Keratinocyte (primary cell): ENCODE results near the gene NFKBIL1.

Experiments used
- CTCF ChIP-seq, 3 experiments: IDR thresholded peaks in 1 of 3; conservative IDR thresholded peaks in 1 of 3; optimal IDR thresholded peaks in 1 of 3; 2 replicates in 2 of 3; 3 replicates in 1 of 3; pipeline versions ENCODE3 to v1.5.1; 2011; ENCODE audit warnings: low read length in 3 of 3, mild to moderate bottlenecking in 3 of 3, moderate library complexity in 2 of 3, control low read depth in 1 of 3, inconsistent platforms in 1 of 3; ENCODE audit not compliant: insufficient read depth in 2 of 3; ENCODE audit errors: extremely low read depth in 1 of 3
- EZH2 ChIP-seq: IDR thresholded peaks from one replicate; pipeline ENCODE4 v1.6.1; 2012; ENCODE audit warnings: inconsistent platforms, mild to moderate bottlenecking, low read length, moderate library complexity

DNA sequence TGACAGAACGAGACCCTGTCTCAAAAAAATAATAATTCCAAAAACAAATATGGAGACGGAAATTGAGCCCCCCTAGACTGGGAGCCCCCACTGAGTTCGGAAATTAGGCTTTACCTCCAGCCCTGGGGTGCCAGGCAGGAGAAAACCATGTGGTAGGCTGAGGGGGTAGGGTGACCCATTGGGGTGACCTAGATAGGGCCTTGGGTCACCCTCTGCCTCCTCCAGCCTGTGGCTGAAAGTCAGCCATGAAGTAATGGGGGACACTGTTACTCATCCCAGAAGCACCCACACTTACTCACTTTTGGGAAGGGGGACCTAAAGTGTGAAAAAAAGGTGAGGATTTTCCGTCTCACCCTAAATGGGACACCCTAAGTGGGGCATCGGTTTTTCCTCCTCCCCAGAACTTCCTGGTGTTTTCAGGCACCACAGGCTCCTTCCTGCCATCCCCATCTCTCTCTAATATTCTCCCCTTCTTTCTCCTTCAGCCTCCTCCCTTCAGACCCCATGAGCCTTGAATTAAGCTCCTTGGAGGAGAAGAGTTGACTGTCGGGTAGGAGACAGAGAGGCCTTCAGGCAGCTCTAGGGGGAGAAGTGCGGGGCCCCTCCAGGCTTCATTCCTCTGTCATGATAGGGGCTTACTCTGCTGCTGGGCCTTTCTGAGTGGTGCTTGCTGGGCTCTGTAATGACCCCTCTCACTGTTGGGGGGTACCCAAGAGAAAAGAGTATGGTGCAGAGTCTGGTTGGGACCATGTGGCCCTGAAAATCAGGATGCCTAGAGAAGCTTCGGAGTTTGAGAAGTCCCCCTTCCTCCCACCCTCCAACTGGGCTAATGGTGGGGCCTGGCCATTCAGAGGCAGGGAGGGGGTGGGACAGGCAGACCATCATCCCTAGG is 32.4 kb downstream of the NFKBIL1 start:
- TF ChIP-seq CTCF (optimal IDR thresholded peaks at IDR 0.05 in 1 of 3, IDR thresholded peaks at IDR 0.05 in 1 of 3, conservative IDR thresholded peaks at IDR 0.05 in 1 of 3; ENCODE audit: extremely low read depth in 1 of 3, insufficient read depth in 2 of 3, low read length in 3 of 3) (no peak), EZH2 (no peak)
